ENCODE results near the gene RAB3D.
"Not testable (repeated sequence)": the region's sequence is repeated elsewhere in the genome, so short reads cannot be mapped to it uniquely, and the experiment has no call there.

- TF ChIP-seq CTCF, POLR2A (IDR thresholded peaks at IDR 0.05): not testable (repeated sequence)
Observed at GRCh38 chr19:11379269-11379845, 39.9 kb upstream of the RAB3D start.

All from right lobe of liver (tissue), 4 donors.